ENCODE results near the gene C3orf52. TPM values are rescaled to one million over a fixed set of nuclear protein-coding genes. Genes with fewer than 3 reads are reported as not detected.

C3orf52 gene
- total and polyA plus RNA-seq, 2 donors from 2014 or later = 3.8 to 5.2 TPM

DNA sequence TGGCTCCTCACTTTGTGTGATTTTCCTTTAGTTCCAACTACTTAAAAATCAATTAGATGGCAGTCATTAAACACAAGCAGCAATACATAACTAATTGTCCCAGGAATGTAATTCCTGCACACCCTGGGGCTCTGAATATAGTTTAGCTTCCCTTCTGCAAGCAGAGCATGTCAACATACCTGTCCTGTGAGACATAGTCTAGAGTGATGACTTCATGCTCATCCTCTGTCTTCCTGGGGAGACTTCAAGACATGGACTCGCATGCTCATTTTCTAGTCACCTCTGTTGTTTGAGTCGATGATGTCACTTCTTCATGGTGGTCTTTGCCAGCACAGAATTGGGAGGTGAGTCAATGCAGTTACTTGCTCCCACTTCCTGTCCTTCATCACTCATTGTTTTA lies 15.7 kb downstream of the C3orf52 start:
- Histone ChIP-seq H3K4me1 (ENCODE audit: control insufficient read depth in 2 of 3, insufficient read depth in 2 of 3, low read depth in 1 of 3, low read length in 3 of 3) (no peaks in the 10 kb centered on the region), H3K9me3 (ENCODE audit: control insufficient read depth in 2 of 3, insufficient read depth in 1 of 3, low read length in 3 of 3) (no peaks in the 10 kb centered on the region), H3K27me3 (ENCODE audit: control insufficient read depth, insufficient read depth, low read length) (no peaks in the 10 kb centered on the region), H3K9ac (ENCODE audit: low read length in 3 of 3) (no peak overlapping the region), H3K36me3 (ENCODE audit: control insufficient read depth in 2 of 3, insufficient read depth in 3 of 3, low read length in 3 of 3) (peaks cover 0 to 3% (median 0%) of the 10 kb centered on the region in 3 donors), H3K27ac (ENCODE audit: low read depth in 2 of 2, low read length in 2 of 2) (no peak overlapping the region), H3K4me3 (ENCODE audit: low read length in 3 of 3) (no peak overlapping the region)
- DNase-seq = peak in 2 of 5 donors; percentile 44 to 52
- TF ChIP-seq, protein P1, sequence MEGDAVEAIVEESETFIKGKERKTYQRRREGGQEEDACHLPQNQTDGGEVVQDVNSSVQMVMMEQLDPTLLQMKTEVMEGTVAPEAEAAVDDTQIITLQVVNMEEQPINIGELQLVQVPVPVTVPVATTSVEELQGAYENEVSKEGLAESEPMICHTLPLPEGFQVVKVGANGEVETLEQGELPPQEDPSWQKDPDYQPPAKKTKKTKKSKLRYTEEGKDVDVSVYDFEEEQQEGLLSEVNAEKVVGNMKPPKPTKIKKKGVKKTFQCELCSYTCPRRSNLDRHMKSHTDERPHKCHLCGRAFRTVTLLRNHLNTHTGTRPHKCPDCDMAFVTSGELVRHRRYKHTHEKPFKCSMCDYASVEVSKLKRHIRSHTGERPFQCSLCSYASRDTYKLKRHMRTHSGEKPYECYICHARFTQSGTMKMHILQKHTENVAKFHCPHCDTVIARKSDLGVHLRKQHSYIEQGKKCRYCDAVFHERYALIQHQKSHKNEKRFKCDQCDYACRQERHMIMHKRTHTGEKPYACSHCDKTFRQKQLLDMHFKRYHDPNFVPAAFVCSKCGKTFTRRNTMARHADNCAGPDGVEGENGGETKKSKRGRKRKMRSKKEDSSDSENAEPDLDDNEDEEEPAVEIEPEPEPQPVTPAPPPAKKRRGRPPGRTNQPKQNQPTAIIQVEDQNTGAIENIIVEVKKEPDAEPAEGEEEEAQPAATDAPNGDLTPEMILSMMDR (IDR thresholded peaks at IDR 0.05; ENCODE audit: borderline replicate concordance, extremely low read depth, insufficient read depth) = no peak
- intact Hi-C loops (cut with DNase I) = no loop called here
- FAIRE-seq = no peak

DNA sequence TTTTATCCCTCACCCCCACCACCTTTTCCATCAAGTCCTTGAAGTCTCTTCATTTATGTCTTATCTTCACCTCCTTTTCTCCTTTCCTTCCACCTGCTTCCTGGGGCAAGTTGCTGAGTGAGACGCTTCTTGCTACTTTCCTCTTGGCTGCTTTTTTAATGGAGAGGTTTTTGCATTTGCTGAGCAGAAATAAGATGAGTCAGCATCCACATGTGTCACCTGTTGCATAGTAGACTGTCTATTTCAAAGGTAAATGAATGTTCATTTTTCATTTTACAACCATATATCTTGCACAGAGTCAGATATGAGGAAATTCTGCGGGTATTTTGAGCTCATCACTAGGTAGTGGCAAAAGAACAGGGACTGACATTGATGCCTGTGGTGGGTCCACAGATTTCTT lies 18.6 kb downstream of the C3orf52 start:
- FAIRE-seq (no peak), DNase-seq (no peak)
- no peak overlapping the region for H3K9ac ChIP-seq (ENCODE audit: low read length in 3 of 3)
- H3K9me3 ChIP-seq (ENCODE audit: control insufficient read depth in 2 of 3, insufficient read depth in 1 of 3, low read length in 3 of 3) = no peaks in the 10 kb centered on the region
- H3K36me3 ChIP-seq (ENCODE audit: control insufficient read depth in 2 of 3, insufficient read depth in 3 of 3, low read length in 3 of 3) = peaks cover 0 to 3% (median 0%) of the 10 kb centered on the region in 3 donors
- TF ChIP-seq, protein P1 (IDR thresholded peaks at IDR 0.05; ENCODE audit: borderline replicate concordance, extremely low read depth, insufficient read depth) = no peak
- no peaks in the 10 kb centered on the region for H3K4me1 ChIP-seq (ENCODE audit: control insufficient read depth in 2 of 3, insufficient read depth in 2 of 3, low read depth in 1 of 3, low read length in 3 of 3)
- no peak overlapping the region for H3K27ac ChIP-seq (ENCODE audit: low read depth in 2 of 2, low read length in 2 of 2)
- H3K4me3 ChIP-seq (ENCODE audit: low read length in 3 of 3) = no peak overlapping the region
- intact Hi-C loops (cut with DNase I) = no loop called here
- no peaks in the 10 kb centered on the region for H3K27me3 ChIP-seq (ENCODE audit: control insufficient read depth, insufficient read depth, low read length)

DNA sequence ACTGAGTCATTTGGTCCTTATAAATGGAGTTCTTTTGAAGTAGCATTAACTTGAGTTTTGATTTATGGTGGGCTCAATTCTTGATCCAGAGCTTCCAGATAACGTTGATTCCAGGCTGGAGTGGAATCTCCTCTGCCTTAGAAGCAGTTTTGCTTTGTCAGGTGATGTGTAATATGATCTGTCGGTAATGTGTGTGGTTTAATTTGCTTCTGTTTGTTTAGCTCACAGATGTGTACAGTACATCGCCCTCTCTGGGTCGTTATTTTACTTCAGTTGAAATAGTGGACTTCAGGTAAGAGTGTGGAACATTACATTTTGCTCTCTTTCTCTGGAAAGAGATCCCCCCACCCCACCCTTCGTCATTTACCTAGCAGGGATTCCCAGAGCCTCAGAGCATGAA lies 23.1 kb downstream of the C3orf52 start:
- Histone ChIP-seq H3K27ac (ENCODE audit: low read depth in 2 of 2, low read length in 2 of 2) (no peak overlapping the region), H3K36me3 (ENCODE audit: control insufficient read depth in 2 of 3, insufficient read depth in 3 of 3, low read length in 3 of 3) (peaks cover 0 to 9% (median 4%) of the 10 kb centered on the region in 3 donors), H3K27me3 (ENCODE audit: control insufficient read depth, insufficient read depth, low read length) (no peaks in the 10 kb centered on the region), H3K9me3 (ENCODE audit: control insufficient read depth in 2 of 3, insufficient read depth in 1 of 3, low read length in 3 of 3) (no peaks in the 10 kb centered on the region), H3K4me3 (ENCODE audit: low read length in 3 of 3) (no peak overlapping the region), H3K4me1 (ENCODE audit: control insufficient read depth in 2 of 3, insufficient read depth in 2 of 3, low read depth in 1 of 3, low read length in 3 of 3) (no peaks in the 10 kb centered on the region), H3K9ac (ENCODE audit: low read length in 3 of 3) (no peak overlapping the region)
- TF ChIP-seq, protein P1 (IDR thresholded peaks at IDR 0.05; ENCODE audit: borderline replicate concordance, extremely low read depth, insufficient read depth) = no peak
- intact Hi-C loops (cut with DNase I) = no loop called here
- FAIRE-seq (no peak), DNase-seq (peak in 3 of 5 donors; percentile 40 to 75 (median 56))

All from kidney (tissue), 14 donors.